ENCODE results near the gene PARVA. TPM values are rescaled to one million over a fixed set of nuclear protein-coding genes. Genes with fewer than 3 reads are reported as not detected.

Gene PARVA
- total and polyA plus RNA-seq, 8 donors: 70.2 to 108 (median 94.2) TPM

GRCh38 chr11:12429155-12429554, 51.8 kb downstream of the PARVA start:
- Histone ChIP-seq H3K27me3 (no peaks in the 10 kb centered on the region), H3K27ac (no peak overlapping the region), H3K4me1 (peaks cover 5% of the 10 kb centered on the region in 2 donors), H3K36me3 (no peaks in the 10 kb centered on the region), H3K9me3 (no peaks in the 10 kb centered on the region), H3K4me3 (no peak overlapping the region)
- TF ChIP-seq, protein P1, sequence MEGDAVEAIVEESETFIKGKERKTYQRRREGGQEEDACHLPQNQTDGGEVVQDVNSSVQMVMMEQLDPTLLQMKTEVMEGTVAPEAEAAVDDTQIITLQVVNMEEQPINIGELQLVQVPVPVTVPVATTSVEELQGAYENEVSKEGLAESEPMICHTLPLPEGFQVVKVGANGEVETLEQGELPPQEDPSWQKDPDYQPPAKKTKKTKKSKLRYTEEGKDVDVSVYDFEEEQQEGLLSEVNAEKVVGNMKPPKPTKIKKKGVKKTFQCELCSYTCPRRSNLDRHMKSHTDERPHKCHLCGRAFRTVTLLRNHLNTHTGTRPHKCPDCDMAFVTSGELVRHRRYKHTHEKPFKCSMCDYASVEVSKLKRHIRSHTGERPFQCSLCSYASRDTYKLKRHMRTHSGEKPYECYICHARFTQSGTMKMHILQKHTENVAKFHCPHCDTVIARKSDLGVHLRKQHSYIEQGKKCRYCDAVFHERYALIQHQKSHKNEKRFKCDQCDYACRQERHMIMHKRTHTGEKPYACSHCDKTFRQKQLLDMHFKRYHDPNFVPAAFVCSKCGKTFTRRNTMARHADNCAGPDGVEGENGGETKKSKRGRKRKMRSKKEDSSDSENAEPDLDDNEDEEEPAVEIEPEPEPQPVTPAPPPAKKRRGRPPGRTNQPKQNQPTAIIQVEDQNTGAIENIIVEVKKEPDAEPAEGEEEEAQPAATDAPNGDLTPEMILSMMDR (IDR thresholded peaks at IDR 0.05): no peak
- ATAC-seq: no peak
- intact Hi-C loops (cut with DNase I): no loop called here
- DNase-seq: no peak

DNA sequence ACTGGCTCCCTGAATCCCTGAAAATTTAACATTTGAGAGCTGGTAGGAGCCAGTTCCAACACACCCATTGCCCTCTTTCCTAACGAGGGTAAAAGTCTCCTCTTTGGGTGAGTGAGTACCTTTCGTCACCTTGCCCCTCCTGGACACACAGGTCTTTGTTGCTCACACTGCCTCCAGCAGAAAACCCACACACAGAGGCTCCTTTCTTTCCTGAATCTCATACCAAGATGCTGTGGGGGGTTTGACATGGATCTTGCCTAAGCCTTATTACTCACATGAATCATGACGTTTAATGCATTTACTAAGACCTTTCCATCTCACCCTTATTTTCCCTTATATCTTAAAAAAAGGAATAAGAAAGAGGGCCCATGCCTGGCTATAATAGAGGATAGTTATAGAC, 53.0 kb downstream of the PARVA start:
- Histone ChIP-seq H3K27ac (peak overlapping the region in 1 of 2 donors; percentile 76), H3K4me1 (peaks cover 5 to 10% of the 10 kb centered on the region in 2 donors), H3K36me3 (no peaks in the 10 kb centered on the region), H3K4me3 (no peak overlapping the region), H3K27me3 (no peaks in the 10 kb centered on the region), H3K9me3 (no peaks in the 10 kb centered on the region)
- ATAC-seq: peak; percentile 6
- no peak for DNase-seq
- intact Hi-C loops (cut with DNase I): no loop called here
- TF ChIP-seq, protein P1 (IDR thresholded peaks at IDR 0.05): no peak

DNA sequence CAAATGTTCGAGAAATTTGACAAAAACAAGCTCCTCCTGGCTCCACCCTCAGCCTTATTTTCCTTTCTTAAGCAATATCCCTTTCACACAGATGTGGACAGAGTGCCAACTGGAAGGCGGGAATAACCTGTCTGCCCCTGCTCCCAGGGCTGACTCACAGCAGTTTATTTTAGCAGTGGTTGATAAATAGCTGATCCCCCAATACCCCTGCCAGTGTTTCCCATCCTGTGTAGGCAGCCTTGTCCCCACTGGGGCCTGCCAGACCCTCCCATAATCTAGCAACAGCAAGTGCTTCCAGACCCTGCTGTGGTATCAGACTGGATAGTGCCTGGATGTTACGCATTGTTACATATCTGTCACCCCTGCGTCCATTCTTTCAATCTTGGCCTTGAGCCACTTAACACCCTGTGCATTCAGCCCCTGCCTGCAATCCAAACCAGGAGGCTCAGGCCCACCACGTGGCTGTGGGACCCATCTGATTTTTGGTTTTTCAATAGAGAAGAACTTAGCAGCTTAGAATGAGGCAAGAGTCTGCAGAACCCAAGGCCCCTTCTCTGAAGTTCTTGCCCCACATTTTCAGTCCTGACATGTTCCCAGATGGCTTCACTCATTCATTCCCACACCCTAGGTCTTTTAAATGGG, 53.7 kb downstream of the PARVA start:
- Histone ChIP-seq H3K27ac (peak overlapping the region in 1 of 2 donors; percentile 76), H3K36me3 (no peaks in the 10 kb centered on the region), H3K27me3 (no peaks in the 10 kb centered on the region), H3K9me3 (no peaks in the 10 kb centered on the region), H3K4me1 (peaks cover 5 to 10% of the 10 kb centered on the region in 2 donors), H3K4me3 (no peak overlapping the region)
- ATAC-seq (peak; percentile 87), DNase-seq (peak in 2 of 4 donors; percentile 54 to 66)
- TF ChIP-seq, protein P1 (IDR thresholded peaks at IDR 0.05): no peak
- intact Hi-C loops (cut with DNase I): no loop called here

DNA sequence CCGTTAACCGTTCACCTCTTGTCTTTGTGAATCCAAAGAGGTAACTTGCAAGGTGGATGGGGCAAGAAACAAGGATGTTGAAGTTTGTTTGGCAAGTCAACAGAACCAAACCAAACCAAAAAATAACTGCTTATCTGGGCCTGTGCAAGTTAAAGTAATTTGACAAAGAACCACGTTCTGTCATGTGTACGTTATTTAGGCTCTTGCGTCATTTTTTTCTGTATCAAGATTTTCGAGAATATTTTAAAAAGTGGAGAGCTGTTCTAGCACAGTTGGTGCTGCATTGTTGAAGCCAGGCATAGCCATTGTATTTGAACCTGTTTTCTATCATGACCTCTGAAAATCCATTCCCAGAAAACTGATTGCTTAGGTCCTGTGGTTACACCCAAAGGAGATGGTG, 55.1 kb downstream of the PARVA start:
- intact Hi-C loops (cut with DNase I): no loop called here
- Histone ChIP-seq H3K4me1 (peaks cover 5 to 10% of the 10 kb centered on the region in 2 donors), H3K36me3 (no peaks in the 10 kb centered on the region), H3K9me3 (no peaks in the 10 kb centered on the region), H3K27me3 (no peaks in the 10 kb centered on the region), H3K27ac (no peak overlapping the region), H3K4me3 (no peak overlapping the region)
- TF ChIP-seq, protein P1 (IDR thresholded peaks at IDR 0.05): no peak
- ATAC-seq: no peak
- DNase-seq: no peak

DNA sequence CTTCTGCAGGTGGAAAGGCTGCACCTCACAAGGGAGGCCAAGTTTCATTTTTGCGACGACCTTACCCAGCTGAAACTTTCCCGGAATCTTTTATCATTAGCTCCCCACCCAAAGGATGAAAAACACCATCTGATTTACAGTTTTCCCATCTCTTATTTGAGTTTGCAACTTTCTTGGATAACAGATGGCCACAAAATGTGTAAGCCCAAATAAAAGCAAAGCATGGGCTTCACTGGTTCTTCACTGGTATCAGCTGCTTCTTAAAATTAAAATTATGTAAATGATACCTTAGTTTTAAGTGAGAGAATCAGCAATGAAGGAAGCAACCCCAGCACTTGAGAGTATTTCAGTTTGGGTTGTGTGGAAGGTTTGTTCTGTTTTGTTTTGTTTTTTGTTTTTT, 55.8 kb downstream of the PARVA start:
- ATAC-seq: no peak
- peaks cover 5 to 10% of the 10 kb centered on the region in 2 donors for H3K4me1 ChIP-seq
- H3K27me3 ChIP-seq: no peaks in the 10 kb centered on the region
- TF ChIP-seq, protein P1 (IDR thresholded peaks at IDR 0.05): no peak
- DNase-seq: no peak
- intact Hi-C loops (cut with DNase I): no loop called here
- H3K36me3 ChIP-seq: no peaks in the 10 kb centered on the region
- no peaks in the 10 kb centered on the region for H3K9me3 ChIP-seq
- peak overlapping the region in 1 of 2 donors; percentile 71 for H3K27ac ChIP-seq
- no peak overlapping the region for H3K4me3 ChIP-seq
